ENCODE results near the gene PRKCQ. TPM values are rescaled to one million over a fixed set of nuclear protein-coding genes. Genes with fewer than 3 reads are reported as not detected.

The PRKCQ gene
- total RNA-seq: under 1 TPM; 0.17 to 0.25 (median 0.22) TPM
- polyA plus RNA-seq: 0.05 TPM
- long read RNA-seq, donor 1: 0 reads
- long read RNA-seq, donor 2: 0 reads
- long read RNA-seq, donor 3: 0 reads
- long read RNA-seq, donor 4: 0 reads

DNA sequence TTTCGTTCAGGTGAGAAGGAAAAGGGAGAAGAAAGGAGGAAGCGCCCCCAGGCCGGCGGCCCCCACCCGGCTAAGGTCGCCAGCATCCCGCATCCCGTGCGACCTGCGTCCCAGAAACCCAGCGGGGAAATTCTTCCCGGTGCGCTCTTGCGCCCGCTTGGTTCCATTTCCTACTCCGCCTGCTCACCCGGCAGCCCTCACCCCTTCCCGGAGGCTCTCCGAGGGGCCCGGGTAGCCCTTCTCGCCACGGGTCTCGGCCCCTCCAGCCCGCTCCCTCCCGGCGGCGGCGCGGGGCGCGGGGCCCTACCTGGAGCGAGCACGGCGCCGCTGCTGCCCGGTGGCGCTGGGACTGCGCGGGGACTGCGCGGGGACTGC, at the start of gene PRKCQ:
Gene PRKCQ (minus strand): TSS at position 373 of the 375 bp plus-strand sequence. CDS start 65,141 bp downstream, outside the sequence.
- Histone ChIP-seq H3K4me3 (ENCODE audit: low read length) (peak within 1 kb of the TSS; percentile 48), H3K9me3 (ENCODE audit: control insufficient read depth, low read length) (no peaks in the 10 kb centered on the region), H3K27ac (ENCODE audit: low read length) (no peak within 1 kb of the TSS), H3K4me1 (ENCODE audit: control insufficient read depth, insufficient read depth, low read length) (no peaks in the 10 kb centered on the region), H3K27me3 (ENCODE audit: control insufficient read depth, insufficient read depth) (peaks cover 5% of the 10 kb centered on the region)
- 1% methylated on average over 41 of the region's 41 CpGs for WGBS
- DNase-seq (peak in 2 of 3 donors; percentile 17 to 33), ATAC-seq (peak in 1 of 2 donors; percentile 22)
- intact Hi-C loops (cut with DNase I): no loop called here

DNA sequence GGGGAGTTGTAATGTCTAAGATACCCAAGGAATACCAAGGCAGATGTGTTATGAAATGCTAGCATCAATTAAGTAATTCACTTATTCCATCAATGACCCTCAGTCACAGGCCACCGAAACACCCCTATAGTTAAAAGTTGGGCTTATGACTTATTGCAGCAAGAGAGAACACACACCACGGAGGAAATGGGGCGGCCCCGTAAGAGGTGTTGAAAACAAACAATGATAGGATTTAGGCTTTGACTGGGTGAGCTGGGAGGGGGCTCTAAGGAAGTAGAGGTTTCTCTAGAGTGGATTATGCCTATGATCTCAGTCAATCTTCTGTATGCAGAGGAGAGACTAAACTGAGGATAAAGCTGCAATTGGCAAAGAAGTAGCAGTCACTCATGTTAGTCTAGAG, 45.4 kb upstream of the PRKCQ start:
- no peaks in the 10 kb centered on the region for H3K4me1 ChIP-seq (ENCODE audit: control insufficient read depth, insufficient read depth, low read length)
- intact Hi-C loops (cut with DNase I): no loop called here
- WGBS: 62% methylated on average over 4 of the region's 4 CpGs
- H3K4me3 ChIP-seq (ENCODE audit: low read length): no peak overlapping the region
- no peak overlapping the region for H3K27ac ChIP-seq (ENCODE audit: low read length)
- H3K9me3 ChIP-seq (ENCODE audit: control insufficient read depth, low read length): no peaks in the 10 kb centered on the region
- ATAC-seq: no peak
- H3K27me3 ChIP-seq (ENCODE audit: control insufficient read depth, insufficient read depth): no peaks in the 10 kb centered on the region
- no peak for DNase-seq

DNA sequence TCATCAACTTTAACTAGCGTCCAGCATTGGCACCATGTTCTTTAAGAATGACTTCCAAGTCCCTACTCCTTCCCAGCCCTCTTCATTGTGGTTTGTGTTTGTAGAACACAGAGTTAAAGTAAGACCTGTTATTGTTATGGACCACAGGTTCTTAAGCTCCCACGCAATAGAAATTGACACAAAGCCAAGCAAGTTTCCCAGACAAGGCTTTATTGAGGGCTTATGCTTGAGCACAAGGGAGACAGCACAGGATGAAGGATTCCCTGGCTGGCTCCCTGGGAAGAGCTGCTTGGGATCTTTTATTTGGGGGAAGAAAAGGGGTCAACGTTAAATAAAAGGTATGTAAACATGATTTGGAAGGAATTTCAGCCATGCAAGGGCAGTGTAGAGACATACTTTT, 44.3 kb upstream of the PRKCQ start:
- ATAC-seq (no peak), DNase-seq (no peak)
- H3K27ac ChIP-seq (ENCODE audit: low read length): no peak overlapping the region
- intact Hi-C loops (cut with DNase I): no loop called here
- 53% methylated on average over 3 of the region's 3 CpGs for WGBS
- H3K27me3 ChIP-seq (ENCODE audit: control insufficient read depth, insufficient read depth): no peaks in the 10 kb centered on the region
- no peak overlapping the region for H3K4me3 ChIP-seq (ENCODE audit: low read length)
- no peaks in the 10 kb centered on the region for H3K9me3 ChIP-seq (ENCODE audit: control insufficient read depth, low read length)
- no peaks in the 10 kb centered on the region for H3K4me1 ChIP-seq (ENCODE audit: control insufficient read depth, insufficient read depth, low read length)

DNA sequence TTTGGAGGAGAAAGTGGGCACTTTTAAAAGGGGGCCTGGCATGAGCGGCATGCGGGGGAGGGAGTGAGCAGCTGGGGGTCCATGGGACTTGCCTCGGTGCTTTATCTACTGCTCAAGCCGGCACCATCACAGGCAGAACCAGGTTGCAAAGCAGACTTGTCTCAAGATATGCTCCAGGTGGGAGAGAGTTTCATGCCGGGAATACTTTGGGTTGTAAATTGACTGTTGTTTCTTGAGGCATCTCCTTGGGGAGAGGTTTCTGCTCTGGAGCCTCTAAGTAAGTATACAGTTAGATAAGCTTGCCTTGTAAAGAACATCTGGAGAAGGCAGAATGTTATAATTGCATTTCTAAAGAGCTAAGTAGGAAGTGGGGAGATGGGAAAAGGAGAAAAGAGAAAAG, 42.8 kb upstream of the PRKCQ start:
- no peak overlapping the region for H3K27ac ChIP-seq (ENCODE audit: low read length)
- H3K4me1 ChIP-seq (ENCODE audit: control insufficient read depth, insufficient read depth, low read length): no peaks in the 10 kb centered on the region
- no peaks in the 10 kb centered on the region for H3K9me3 ChIP-seq (ENCODE audit: control insufficient read depth, low read length)
- intact Hi-C loops (cut with DNase I): no loop called here
- H3K27me3 ChIP-seq (ENCODE audit: control insufficient read depth, insufficient read depth): no peaks in the 10 kb centered on the region
- WGBS: 47% methylated on average over 5 of the region's 5 CpGs
- DNase-seq (no peak), ATAC-seq (no peak)
- H3K4me3 ChIP-seq (ENCODE audit: low read length): no peak overlapping the region

DNA sequence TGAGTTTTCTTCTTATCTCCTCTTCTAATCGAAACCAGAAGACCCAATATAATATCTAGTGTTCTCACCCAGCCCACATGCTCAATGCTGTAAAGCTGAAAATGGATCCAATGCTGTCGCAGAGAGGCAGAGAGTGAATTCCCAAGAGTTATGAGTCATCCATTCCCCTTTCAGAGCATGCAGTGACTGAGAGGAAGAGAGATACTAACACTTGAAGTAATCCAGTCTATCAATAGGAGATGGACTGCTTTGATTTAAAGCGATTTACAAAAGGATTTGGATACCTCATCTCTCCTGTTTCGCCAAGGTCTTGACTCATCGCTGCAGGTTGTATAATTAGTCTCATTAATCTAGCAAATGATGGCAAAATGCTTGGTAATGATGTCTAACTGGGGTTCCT, 41.5 kb upstream of the PRKCQ start:
- ATAC-seq (no peak), DNase-seq (no peak)
- Histone ChIP-seq H3K27me3 (ENCODE audit: control insufficient read depth, insufficient read depth) (no peaks in the 10 kb centered on the region), H3K27ac (ENCODE audit: low read length) (no peak overlapping the region), H3K4me3 (ENCODE audit: low read length) (no peak overlapping the region), H3K4me1 (ENCODE audit: control insufficient read depth, insufficient read depth, low read length) (no peaks in the 10 kb centered on the region), H3K9me3 (ENCODE audit: control insufficient read depth, low read length) (no peaks in the 10 kb centered on the region)
- WGBS: 59% methylated on average over 5 of the region's 5 CpGs
- intact Hi-C loops (cut with DNase I): no loop called here

DNA sequence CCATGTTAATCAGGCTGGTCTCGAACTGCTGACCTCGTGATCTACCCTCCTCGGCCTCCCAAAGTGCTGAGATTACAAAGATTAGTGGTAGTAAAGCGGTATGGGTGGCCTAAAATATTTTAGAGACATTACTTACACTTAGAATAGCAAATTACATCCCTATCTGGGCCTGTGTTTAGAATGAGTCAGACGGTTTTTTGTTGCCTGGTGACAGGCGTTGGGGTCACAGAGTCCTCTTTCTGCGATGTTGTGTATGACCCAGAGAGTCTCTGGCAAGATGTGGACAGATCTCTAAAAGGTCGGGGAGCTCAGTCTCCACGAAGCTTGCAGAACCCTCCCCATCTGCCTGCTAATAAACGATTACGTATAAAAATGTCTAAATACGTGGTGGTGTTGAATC, 39.6 kb upstream of the PRKCQ start:
- H3K27ac ChIP-seq (ENCODE audit: low read length): no peak overlapping the region
- no peak for ATAC-seq
- intact Hi-C loops (cut with DNase I): no loop called here

DNA sequence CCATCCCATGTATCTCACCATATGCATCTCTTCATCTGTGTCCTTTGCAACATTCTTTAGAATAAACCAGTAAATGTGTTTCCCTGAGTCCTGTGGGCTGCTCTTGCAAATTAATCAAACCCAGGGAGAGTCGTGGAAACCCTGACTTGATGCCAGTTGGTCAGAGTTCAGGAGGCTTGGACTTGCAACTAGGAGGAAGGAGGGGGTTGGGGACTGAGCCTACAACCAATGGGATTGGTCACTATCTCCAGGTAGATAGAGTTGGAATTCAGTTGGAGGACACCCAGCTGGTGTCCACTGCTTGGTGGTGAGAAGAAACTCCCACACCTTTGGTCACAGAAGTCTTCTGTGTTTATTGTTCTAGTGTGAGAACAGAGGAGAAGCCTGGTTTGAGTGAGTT, 38.3 kb upstream of the PRKCQ start:
- 36% methylated on average over 1 of the region's 1 CpG for WGBS
- H3K4me3 ChIP-seq (ENCODE audit: low read length): no peak overlapping the region
- no peaks in the 10 kb centered on the region for H3K4me1 ChIP-seq (ENCODE audit: control insufficient read depth, insufficient read depth, low read length)
- H3K27ac ChIP-seq (ENCODE audit: low read length): no peak overlapping the region
- no peaks in the 10 kb centered on the region for H3K9me3 ChIP-seq (ENCODE audit: control insufficient read depth, low read length)
- DNase-seq (no peak), ATAC-seq (no peak)
- no peaks in the 10 kb centered on the region for H3K27me3 ChIP-seq (ENCODE audit: control insufficient read depth, insufficient read depth)
- intact Hi-C loops (cut with DNase I): no loop called here

More for the DNA sequence above, 39.6 kb upstream of the PRKCQ start:
- 78% methylated on average over 12 of the region's 12 CpGs for WGBS
- no peaks in the 10 kb centered on the region for H3K4me1 ChIP-seq (ENCODE audit: control insufficient read depth, insufficient read depth, low read length)
- no peak overlapping the region for H3K4me3 ChIP-seq (ENCODE audit: low read length)
- H3K27me3 ChIP-seq (ENCODE audit: control insufficient read depth, insufficient read depth): no peaks in the 10 kb centered on the region
- DNase-seq: no peak
- H3K9me3 ChIP-seq (ENCODE audit: control insufficient read depth, low read length): no peaks in the 10 kb centered on the region

DNA sequence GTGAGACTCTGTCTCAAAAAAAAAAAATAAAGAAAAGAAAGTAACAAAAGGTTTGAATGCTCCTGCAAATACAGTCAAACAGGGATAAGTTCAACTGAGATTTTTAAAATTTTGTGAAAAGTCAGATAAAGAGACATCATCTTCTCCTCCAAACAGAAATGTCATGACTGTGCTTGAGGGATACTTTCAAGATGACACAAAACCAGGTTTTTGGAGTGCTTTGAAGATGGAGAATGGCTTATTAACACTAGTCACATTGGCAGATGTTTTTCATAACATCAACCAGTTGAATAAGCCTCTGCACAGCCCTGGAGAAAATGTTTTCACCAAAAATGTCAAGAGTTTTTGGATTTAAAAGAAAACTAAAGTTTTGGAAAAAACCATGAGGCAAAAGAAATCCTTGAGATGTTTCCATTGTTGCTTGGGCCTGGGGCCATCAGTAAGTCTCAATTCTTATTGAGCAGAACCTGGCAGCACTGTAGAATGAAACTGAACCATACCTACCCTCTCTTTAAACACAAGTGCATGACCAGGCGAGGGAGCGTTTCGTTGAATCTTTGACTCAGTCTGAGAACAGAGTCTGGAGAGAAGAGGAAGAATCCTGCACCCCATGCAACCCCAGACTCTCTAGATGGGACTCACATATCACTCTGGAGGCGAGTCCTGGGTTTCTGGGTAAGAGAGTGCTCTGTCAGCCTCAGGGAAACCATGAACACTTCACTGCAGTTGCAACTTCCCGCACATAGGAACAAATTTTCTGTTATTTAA, 37.4 kb upstream of the PRKCQ start:
- intact Hi-C loops (cut with DNase I): no loop called here
- no peaks in the 10 kb centered on the region for H3K27me3 ChIP-seq (ENCODE audit: control insufficient read depth, insufficient read depth)
- H3K4me3 ChIP-seq (ENCODE audit: low read length): no peak overlapping the region
- H3K9me3 ChIP-seq (ENCODE audit: control insufficient read depth, low read length): no peaks in the 10 kb centered on the region
- H3K27ac ChIP-seq (ENCODE audit: low read length): no peak overlapping the region
- H3K4me1 ChIP-seq (ENCODE audit: control insufficient read depth, insufficient read depth, low read length): no peaks in the 10 kb centered on the region
- WGBS: 91% methylated on average over 5 of the region's 5 CpGs
- ATAC-seq (no peak), DNase-seq (no peak)

DNA sequence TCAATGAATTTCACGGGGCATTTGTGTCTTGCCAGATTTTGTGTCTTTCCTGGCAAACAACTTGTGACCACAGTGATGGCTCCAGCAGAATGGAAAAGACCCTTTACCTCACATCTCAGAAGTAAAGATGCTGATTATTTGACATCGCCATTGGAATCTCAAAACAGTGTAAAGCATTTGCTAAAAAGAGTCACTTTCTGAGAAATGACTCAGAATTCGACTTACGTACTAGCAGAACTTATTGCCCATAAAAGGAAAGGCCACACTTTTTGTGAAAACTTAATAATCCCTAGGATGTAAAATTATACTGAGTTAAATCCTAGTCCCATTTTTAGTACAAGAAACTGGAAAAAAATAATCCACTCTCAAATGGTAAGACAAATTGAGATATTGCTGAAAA, 35.9 kb upstream of the PRKCQ start:
- ATAC-seq (no peak), DNase-seq (no peak)
- H3K4me1 ChIP-seq (ENCODE audit: control insufficient read depth, insufficient read depth, low read length): no peaks in the 10 kb centered on the region
- no peak overlapping the region for H3K27ac ChIP-seq (ENCODE audit: low read length)
- no peaks in the 10 kb centered on the region for H3K27me3 ChIP-seq (ENCODE audit: control insufficient read depth, insufficient read depth)
- intact Hi-C loops (cut with DNase I): no loop called here
- no peaks in the 10 kb centered on the region for H3K9me3 ChIP-seq (ENCODE audit: control insufficient read depth, low read length)
- H3K4me3 ChIP-seq (ENCODE audit: low read length): no peak overlapping the region
- 73% methylated on average over 4 of the region's 4 CpGs for WGBS

DNA sequence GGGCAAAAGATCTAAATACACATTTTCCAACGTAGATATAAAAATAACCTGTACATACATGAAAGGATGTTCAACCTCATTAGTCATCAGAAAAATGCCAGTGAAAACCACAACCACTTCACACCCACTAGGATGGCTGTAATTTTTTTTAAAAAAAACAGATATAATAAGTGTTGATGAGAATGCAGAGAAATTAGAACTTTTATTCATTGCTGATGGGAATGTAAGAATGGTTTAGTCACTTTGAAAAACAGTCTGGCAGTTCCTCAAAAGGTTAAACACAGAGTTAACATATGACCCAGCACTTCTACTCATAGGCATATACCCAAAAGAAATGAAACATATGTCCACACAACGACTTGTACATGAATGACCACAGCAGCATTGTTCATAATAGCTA, 32.3 kb upstream of the PRKCQ start:
- Histone ChIP-seq H3K4me1 (ENCODE audit: control insufficient read depth, insufficient read depth, low read length) (no peaks in the 10 kb centered on the region), H3K4me3 (ENCODE audit: low read length) (no peak overlapping the region)
- DNase-seq: no peak

DNA sequence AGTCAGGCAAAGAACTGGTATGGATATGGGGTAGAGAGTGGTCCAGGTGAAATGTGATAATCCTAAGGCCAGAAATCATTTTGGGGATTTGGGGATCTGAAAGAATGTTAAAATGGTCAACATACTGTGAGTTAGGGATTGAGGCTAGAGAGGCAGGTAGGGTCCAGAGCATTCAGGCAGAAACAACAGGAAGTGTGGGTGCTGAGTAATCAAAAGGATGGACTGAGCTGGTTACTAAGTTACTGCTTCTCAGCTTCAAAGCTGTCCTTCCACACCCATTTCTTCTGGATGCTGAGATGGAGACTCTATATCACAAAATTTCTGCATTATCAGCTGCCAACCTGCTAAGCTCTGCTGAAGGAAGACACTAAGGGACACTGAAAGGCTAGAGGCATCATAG, 30.6 kb upstream of the PRKCQ start:
- H3K27me3 ChIP-seq (ENCODE audit: control insufficient read depth, insufficient read depth): no peaks in the 10 kb centered on the region
- ATAC-seq: no peak
- intact Hi-C loops (cut with DNase I): no loop called here

More for the DNA sequence above, 32.3 kb upstream of the PRKCQ start:
- no peak for ATAC-seq
- H3K9me3 ChIP-seq (ENCODE audit: control insufficient read depth, low read length): peaks cover 5% of the 10 kb centered on the region
- no peak overlapping the region for H3K27ac ChIP-seq (ENCODE audit: low read length)
- 62% methylated on average over 2 of the region's 2 CpGs for WGBS
- intact Hi-C loops (cut with DNase I): no loop called here
- no peaks in the 10 kb centered on the region for H3K27me3 ChIP-seq (ENCODE audit: control insufficient read depth, insufficient read depth)

DNA sequence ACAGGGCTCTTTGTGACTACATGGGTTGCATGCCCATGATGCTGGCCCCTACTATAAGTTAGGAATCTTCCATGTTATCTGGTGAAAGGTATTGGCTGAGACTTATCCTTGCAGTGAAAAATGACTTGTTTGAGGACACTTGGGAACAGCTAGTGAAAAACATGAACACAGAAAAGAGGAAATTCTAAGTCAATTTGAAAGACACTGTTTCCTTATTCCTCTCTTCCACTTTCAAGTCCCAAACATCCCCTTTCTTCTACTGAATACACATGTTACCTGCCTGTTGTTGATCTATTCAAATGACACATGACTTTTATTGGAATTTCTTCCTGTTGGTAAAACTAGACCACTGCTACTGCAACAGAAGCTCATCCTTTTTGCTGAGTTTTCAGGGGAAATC, 29.5 kb upstream of the PRKCQ start:
- ATAC-seq (no peak), DNase-seq (no peak)
- Histone ChIP-seq H3K9me3 (ENCODE audit: control insufficient read depth, low read length) (peaks cover 5% of the 10 kb centered on the region), H3K4me1 (ENCODE audit: control insufficient read depth, insufficient read depth, low read length) (no peaks in the 10 kb centered on the region), H3K27ac (ENCODE audit: low read length) (no peak overlapping the region), H3K4me3 (ENCODE audit: low read length) (no peak overlapping the region), H3K27me3 (ENCODE audit: control insufficient read depth, insufficient read depth) (no peaks in the 10 kb centered on the region)
- intact Hi-C loops (cut with DNase I): no loop called here

More for the DNA sequence above, 30.6 kb upstream of the PRKCQ start:
- H3K27ac ChIP-seq (ENCODE audit: low read length): no peak overlapping the region
- H3K9me3 ChIP-seq (ENCODE audit: control insufficient read depth, low read length): peaks cover 5% of the 10 kb centered on the region
- H3K4me1 ChIP-seq (ENCODE audit: control insufficient read depth, insufficient read depth, low read length): no peaks in the 10 kb centered on the region
- no peak overlapping the region for H3K4me3 ChIP-seq (ENCODE audit: low read length)
- no peak for DNase-seq
